ENCODE results near the gene DEFB114. TPM values are rescaled to one million over a fixed set of nuclear protein-coding genes. Genes with fewer than 3 reads are reported as not detected.
"Not testable (repeated sequence)": the region's sequence is repeated elsewhere in the genome, so short reads cannot be mapped to it uniquely, and the experiment has no call there.

The DEFB114 gene, protein sequence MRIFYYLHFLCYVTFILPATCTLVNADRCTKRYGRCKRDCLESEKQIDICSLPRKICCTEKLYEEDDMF
- total RNA-seq: not detected
- long read RNA-seq: 0 reads

DNA sequence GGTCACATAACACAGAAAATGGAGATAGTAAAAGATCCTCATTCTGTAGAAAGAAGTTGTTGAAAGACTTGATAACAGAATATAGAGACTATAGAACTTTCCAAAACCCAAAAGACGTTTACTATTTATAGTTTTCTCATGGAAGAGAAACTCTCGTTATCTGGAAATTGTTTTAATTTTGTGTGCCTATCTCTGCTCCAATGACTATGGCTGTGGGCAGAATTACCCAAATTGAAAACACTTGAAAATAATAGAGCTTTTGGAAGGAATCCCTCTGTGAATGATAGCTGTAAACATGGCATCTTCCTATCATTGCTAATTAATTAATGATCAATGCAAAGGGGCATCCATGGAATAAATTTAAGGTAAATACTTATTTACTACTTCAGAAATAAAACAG is at the start of gene DEFB114:
Gene DEFB114 (minus strand): TSS at position 101 of the 400 bp plus-strand sequence. CDS start 59 bp downstream, at position 42.
- intact Hi-C loops (cut with DNase I): no loop called here
- no peak for DNase-seq
- ATAC-seq (ENCODE audit: poor library complexity): no peak

DNA sequence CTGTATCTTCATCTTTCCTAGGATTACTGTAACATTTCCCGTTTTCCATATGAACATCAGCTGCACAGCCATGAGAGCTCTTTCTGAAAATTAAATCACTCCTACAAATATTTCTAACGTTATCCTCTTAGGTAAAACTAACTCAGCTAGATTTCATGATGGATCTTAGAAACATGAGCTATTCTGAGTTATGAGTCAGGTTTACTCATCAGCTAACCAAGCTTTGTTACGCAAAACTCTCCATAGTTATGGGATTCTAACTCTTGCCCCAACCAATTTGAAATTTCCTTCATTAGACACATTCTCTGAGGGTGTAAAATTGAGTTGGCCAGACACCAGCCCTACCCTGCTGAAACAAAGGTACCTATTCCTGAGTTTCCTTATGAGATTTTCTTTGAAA is 43.9 kb upstream of the DEFB114 start:
- DNase-seq (no peak), ATAC-seq (ENCODE audit: poor library complexity) (no peak)
- intact Hi-C loops (cut with DNase I): no loop called here

DNA sequence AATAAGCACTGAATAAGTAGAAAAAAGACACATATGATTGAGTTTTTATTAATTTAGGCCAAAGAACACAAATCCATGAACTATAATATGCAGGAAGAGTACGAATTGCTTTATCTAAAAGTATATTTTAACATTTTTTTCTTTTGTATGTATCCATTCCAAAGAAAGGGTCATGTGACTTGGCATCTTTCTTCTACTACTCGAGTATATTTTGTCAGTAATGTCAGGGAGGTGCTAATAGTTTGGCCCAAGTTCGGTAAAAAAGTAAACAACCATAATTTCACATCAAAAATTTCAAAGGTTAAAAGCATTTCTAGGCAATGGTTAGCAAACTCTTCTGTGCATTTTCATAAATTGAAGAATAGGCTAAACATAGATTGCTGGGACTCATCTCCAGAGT is 39.2 kb upstream of the DEFB114 start:
- DNase-seq: no peak
- ATAC-seq (ENCODE audit: poor library complexity): no peak
- intact Hi-C loops (cut with DNase I): no loop called here

DNA sequence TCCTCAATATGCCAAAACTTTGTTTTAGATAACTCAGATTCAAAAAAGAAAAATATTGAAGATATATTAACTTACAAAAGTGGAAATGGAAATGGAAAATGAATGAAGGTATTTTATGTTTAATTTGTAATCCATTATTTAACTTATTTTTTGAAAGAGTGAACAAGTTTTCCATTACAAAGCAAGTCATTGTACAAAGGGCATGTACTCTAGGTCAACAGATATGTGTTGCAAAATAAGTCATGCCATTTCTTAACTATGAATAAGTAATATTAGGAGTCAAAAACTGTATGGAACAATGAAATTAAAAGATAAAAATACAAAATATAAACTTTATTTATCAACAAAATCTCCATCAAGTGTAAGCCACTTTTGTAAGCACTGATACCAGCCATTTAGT is 31.3 kb upstream of the DEFB114 start:
- intact Hi-C loops (cut with DNase I): no loop called here
- ATAC-seq (ENCODE audit: poor library complexity) (no peak), DNase-seq (no peak)

DNA sequence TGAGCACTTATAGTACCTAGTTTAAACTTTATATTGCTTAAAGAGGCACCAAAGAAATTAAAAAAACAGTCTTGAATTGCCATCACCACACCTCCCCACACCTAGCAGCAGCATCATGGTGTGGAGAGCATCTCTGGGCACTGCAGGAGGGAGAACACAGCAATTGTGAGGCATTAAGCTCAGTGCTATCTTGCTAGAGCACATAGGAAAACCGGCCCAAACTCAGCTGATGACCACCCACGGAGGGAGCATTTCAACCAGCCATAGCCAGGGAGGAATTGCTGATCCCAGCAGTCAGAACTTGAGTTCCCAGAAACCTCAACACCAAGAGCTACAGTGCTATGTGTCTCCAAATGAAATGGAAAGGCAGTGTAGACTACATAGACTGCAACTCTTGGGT is 24.9 kb upstream of the DEFB114 start:
- ATAC-seq (ENCODE audit: poor library complexity): no peak
- intact Hi-C loops (cut with DNase I): no loop called here
- no peak for DNase-seq

DNA sequence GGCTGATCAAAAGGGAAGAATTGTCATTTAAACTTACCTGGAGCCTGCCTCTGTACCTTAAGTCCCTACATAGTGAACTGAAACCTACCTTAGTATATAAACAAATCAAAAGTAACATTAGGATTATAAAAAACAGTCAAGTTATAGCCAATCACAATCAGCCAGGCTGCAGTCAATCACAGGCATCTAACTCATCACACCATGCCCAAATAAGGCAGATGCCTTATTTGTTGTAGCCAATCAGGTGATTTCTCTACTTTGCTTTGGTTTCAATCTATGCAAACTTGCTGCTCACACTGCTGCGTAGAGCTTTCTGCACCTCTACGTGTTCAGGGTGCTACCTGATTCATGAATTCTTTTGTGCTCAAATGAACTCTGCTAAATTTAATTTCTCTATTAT is 23.8 kb upstream of the DEFB114 start:
- ATAC-seq (ENCODE audit: poor library complexity): no peak
- no peak for DNase-seq
- intact Hi-C loops (cut with DNase I): no loop called here

DNA sequence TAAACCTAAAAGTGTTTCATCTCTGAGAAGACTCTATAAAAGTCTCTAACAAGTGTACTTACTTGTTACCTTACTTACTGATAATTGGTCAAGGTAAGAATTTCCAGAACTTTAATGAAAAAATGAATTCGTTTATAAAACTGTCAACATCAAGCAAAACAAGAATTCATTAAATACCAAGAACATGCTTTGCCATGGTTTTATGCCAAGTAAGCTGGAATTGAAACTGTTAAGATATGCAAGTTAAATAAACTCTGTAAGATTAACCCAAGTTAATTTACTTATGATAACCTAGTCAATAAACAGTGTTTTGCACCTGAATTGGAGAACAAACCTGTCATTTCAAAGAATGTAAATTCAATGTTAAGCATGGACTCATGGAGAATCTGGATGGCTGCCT is 22.6 kb upstream of the DEFB114 start:
- intact Hi-C loops (cut with DNase I): no loop called here
- no peak for ATAC-seq (ENCODE audit: poor library complexity)
- no peak for DNase-seq

DNA sequence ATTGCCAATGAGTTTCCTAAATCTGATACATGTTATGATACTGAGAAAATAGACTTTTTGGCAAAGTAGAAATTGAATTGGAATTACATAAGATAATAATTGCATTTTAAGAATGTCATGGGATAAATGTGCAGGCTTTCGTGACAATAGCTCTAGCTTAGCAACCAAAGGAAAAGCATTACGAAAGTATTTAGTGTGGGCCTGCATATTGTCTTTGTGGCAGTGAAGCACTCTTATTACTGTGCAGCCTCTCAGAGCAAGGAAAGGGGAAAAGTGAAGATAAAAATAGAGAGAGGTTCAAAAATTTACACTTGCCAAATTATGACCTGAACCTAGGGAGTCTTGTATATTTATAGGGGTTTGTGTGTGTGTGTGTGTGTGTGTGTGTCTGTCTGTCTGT is 18.1 kb upstream of the DEFB114 start:
- no peak for ATAC-seq (ENCODE audit: poor library complexity)
- no peak for DNase-seq
- intact Hi-C loops (cut with DNase I): no loop called here

DNA sequence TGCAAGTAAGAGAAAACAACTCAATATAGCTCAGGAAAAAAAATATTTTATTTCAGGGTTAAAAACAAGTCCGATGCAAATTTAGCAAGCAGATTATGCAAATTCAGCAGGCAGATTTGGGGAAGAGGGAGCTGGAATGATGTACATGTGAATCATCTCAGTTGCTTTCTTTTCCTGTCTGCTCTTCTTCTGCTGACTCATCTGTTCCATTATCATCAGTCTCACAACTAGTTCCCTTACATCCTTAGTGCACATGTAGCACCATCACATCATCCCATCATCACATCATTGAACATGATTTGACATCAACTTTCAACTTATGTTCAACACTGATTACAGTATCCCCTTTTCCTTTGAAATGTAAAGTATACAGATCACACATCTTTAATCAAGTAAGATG is 16.9 kb upstream of the DEFB114 start:
- ATAC-seq (ENCODE audit: poor library complexity) (no peak), DNase-seq (no peak)
- intact Hi-C loops (cut with DNase I): no loop called here

DNA sequence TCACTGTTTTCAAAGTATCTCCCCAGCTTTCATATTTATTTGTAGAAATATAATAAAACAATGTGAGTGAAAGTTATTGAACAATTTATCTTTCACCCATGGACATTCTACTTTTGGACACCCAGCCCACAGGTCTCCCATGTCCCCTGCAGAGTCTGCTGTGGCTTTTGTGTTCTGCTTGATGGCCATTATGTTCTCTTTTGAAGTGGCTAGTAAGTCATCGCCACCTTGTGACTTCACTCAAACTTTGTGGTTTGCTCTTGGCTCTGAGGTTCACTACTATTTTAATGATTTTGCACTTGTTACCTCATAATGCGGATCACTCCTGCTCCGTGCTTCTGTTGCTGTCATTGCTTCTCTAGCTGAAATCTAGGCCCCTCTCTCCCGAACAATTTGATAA is 15.6 kb upstream of the DEFB114 start:
- intact Hi-C loops (cut with DNase I): no loop called here
- DNase-seq (no peak), ATAC-seq (ENCODE audit: poor library complexity) (no peak)

DNA sequence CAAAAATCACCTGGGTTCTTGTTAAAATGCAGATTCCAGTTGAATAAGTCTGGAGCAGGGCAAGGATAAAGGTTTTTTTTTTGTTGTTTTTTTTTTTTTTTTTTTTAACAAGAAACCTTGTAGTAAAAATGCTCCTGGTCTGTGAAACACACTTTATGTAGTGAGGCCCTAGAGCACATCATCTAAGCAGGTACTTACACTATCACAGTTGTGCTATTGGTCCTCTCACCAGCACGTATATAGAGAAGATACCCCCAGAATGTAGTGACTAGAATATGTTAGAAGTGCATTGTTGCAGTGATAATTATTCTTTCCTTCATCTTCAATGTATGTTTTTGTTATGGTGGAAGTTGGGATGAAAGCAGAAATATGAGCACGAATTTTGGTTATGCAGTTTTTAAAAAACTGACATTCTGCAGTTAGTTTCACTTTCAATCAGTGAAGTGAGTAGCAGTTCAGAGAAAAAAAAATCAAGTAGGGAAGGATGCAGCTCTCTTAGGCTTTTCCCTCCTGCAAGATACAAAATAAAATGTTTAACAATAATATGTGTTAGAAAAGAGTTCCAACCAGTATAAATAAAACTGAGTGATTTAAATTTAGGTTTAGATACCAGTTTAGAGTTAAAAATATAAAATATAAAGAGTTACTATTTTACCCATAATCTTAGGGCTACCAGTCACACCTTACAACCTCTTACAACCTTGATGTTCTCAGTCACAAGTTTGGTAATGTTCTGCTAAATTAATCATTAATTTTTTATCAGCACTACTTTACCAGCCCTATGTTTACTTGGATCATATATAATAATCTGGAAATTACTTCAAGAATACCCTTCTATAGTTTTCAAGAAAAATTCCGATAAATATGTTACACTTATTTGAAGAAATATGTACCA is 14.6 kb upstream of the DEFB114 start:
- DNase-seq (no peak), ATAC-seq (ENCODE audit: poor library complexity) (no peak)
- intact Hi-C loops (cut with DNase I): no loop called here

DNA sequence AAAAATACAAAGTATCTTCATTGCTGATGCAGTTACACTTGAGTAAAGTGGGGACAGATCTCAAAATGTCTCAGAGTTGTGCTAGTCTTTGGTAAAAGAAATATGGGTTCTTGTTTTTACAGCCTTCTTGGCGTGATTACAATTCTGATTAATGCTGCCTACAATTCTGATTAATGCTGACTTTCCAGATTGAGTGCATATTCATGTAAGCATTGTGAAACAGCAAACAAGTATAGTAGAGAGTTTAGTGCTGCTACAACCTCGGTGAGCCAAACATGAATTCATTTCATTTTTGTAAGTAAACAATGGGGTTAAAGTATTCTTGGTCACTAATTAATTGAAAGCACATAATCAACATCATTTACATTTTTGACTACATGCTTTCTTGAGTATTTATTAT is 5.6 kb upstream of the DEFB114 start, which contains the start of gene DEFB113:
Gene DEFB113 (minus strand): TSS at position 21 of the 400 bp plus-strand sequence. CDS start 0 bp downstream, at position 21.
- ATAC-seq (ENCODE audit: poor library complexity): no peak

DNA sequence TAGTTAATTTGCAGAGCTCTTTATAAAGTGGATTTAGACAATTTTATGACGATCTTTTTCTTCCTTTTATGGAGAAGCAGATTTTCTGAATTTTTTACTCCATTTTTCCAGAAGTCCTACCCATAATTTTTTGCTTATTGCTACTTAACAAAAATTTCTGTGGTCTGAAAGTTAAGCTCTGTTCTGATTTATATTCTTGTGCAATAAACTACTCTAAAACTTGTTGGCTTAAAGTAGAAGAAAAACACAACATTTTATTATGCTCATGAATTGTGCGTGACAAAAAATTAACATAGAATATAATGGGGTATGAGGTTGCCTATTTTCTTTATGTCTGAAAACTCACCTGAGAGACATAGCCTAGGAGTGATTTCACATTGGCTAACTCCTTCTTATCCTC is 2.9 kb upstream of the DEFB114 start:
- ATAC-seq (ENCODE audit: poor library complexity) (no peak), DNase-seq (no peak)
- intact Hi-C loops (cut with DNase I): no loop called here

More for the DNA sequence above, 5.6 kb upstream of the DEFB114 start, which contains the start of gene DEFB113:
- intact Hi-C loops (cut with DNase I): no loop called here
- no peak for DNase-seq

DNA sequence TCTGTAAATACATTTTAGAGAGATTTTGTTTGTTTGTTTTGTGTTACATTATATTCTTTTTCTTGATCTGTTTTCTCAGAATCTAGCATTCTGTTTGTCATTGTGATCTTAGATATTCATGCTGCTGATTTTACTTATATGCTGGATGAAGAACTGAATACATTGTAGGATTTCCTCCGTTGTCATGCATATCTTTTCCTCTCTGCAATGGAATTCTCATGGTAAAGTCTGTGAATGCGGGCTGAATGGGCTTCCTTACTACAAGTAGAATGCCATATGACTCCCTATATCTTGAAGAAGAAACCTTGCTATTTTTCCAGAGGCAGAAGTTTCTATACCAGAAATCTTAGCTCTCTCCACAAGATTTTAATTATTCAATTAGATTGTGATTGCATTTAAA is 2.4 kb upstream of the DEFB114 start:
- no peak for DNase-seq
- intact Hi-C loops (cut with DNase I): no loop called here
- no peak for ATAC-seq (ENCODE audit: poor library complexity)

DNA sequence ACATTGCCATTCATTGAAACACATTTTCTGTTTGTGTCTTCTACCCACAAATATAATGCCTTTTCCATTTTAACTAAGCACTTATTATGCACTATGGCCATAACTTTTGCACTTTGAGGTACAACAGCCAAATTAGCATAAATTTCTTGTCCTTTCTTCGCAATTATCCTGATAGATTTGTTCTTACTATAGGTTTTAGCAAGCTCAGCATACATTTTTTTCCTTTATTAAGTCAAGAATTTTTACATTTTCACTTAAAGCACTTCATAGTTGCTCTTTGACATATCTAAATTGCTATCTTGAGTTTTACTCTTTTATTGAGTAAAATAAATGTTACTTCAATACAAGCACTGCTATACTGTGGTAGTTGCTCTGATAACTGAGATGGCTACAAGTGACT is 5.8 kb downstream of the DEFB114 start:
- no peak for DNase-seq
- no peak for ATAC-seq (ENCODE audit: poor library complexity)
- intact Hi-C loops (cut with DNase I): no loop called here

DNA sequence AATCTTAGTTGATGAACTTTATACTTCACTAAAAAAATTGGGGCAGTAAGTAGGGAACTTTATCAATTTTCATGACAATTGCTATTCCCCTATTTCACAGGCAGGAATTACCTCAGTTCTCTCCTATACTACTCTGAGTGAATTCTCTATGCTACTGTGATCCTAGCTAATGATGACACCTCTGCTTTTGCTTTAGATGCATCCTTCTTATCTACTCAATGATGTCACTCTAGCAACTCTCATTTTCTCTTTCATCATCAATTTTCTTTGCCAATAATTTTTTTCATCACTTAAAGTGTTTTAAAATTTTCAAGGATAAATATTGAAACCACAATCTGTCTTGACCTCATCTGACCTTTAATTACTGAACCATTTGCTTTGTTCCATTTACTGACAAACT is 8.1 kb downstream of the DEFB114 start:
- no peak for ATAC-seq (ENCODE audit: poor library complexity)
- intact Hi-C loops (cut with DNase I): no loop called here
- DNase-seq: no peak

DNA sequence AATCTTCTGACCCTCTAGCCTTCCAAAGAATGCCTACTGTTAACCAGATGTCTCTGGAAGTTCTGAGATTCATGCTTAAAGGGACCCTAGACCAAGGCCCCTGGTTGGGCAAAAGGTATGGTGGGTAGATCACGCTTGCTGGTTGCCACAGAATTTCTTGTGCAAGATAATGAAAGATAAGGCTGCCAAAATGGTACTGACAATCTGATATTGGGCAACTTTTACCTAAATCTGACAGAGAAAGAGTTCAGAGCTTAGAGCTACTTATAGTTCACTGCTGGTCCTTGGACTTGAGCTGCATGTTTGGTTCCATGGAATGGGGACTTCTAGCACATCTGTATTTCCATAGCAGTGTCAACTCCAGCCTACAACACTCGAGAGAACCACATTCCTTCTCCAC is 12.0 kb downstream of the DEFB114 start:
- no peak for ATAC-seq (ENCODE audit: poor library complexity)
- DNase-seq: no peak
- intact Hi-C loops (cut with DNase I): no loop called here

DNA sequence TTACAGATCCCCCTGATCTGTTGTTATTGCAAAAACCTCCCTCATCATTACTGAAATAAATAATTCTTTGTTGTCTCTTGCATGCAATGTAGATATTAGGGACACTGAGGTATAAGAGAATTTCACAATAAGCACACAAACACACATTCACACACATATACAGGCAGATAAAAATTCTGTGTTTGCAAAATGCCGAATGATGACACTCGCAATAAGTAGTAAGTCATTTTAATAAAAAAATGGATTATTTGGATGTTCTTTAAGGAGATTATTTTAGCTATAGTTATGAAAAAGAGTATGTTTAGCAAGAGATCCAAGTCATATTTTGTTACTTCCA is 13.6 kb downstream of the DEFB114 start:
- ATAC-seq (ENCODE audit: poor library complexity) (no peak), DNase-seq (no peak)
- intact Hi-C loops (cut with DNase I): no loop called here

DNA sequence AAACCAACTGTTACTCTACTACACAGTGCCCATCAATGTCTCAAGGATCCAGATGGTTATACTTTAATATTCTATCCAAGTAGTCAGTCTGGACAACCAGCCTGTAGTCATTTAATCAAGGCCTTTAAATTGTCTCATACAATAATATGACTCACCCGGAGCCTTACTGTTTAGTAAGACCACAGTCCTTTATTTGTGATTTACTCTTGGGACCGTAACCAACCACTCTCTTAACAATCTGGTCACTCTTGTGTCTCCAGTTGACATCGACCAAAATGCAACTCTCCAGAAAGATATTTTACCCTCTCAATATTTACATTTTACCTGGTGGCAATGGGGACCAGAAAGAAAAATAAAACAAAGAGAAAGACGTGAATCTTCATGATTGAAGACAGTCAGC is 14.9 kb downstream of the DEFB114 start:
- DNase-seq: no peak
- intact Hi-C loops (cut with DNase I): no loop called here
- ATAC-seq (ENCODE audit: poor library complexity): no peak

DNA sequence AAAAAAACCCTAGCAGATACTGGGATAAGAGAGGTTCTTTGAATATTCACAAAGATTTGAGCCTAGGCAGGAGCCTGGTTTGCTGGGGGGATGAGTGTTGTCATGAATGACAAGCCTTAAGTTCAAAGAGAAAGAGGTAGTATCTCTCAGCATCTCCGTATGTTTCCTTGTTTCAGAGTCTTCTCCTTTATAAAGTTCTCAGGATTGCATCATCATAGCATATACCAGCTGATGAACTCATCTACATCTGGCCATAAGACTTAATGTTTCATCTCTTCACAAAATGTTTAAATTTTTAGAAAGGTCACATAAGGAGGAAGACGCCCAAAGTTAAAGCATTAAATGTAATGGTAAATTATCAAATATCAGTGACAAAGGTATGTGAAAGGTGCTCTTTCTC is 17.1 kb downstream of the DEFB114 start:
- DNase-seq (no peak), ATAC-seq (ENCODE audit: poor library complexity) (no peak)
- intact Hi-C loops (cut with DNase I): no loop called here

DNA sequence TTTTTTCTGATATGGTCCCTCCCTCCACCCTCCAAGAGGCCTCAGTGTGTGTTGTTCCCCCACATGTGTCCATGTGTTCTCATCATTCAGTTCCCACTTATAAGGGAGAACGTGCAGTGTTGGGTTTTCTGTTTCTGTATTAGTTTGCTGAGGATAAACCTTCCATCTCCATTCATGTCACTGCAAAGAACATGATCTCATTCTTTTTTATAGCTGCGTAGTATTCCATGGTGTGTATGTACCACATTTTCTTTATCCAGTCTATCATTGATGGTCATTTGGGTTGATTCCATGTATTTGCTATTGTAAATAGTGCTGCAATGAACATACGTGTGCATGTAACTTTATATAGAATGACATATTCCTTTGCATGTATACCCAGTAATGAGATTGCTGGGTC is 19.9 kb downstream of the DEFB114 start:
- intact Hi-C loops (cut with DNase I); ATAC-seq (ENCODE audit: poor library complexity); DNase-seq: not testable (repeated sequence)
